Measurements from ENCODE around the gene GRK6. TPM values are rescaled to one million over a fixed set of nuclear protein-coding genes. Genes with fewer than 3 reads are reported as not detected.
A peak's percentile ranks its signal among the peaks of the same experiment; 100 is the strongest.

Gene GRK6
- total RNA-seq, 1 experiment from 2014 or later: 75.2 TPM

DNA sequence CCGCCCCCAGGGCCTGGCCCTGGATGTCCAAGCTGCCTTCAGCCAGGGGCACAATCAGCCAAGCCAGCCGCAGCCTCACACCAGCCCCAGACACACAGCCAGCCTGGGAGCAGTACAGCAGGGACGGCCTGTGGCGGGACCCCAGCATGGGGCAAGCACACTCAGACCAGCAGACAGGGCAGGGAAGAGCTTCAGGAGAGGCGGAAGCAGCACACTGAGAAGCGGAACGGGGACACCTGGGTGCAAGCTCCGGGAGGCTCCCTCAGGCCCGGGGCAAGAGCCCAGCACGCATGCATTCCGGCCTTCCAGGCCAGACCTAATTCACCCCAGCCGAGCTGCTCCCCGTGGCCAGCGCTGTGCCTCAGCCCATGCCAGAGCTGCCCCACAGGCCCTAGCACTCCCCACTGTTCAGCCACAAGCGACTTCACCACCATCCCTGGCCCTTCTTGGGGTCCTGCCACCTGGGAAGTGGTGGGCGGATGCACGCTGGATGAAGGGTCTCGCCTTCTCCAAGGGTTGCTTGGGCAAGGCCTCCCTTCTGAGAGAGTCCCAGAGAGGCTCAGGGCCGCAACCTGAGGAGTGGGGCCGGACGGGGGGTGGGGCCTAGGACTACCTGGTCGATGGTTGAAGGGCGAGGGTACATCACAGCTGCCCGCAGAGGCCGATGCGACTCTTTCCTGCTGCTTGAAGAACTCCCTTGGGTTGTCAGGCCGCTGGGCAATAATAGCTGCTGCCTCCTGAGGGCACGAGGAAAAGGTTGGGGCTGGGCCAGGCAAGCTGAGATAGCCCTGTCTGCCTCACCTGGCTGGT, 33.5 kb downstream of the GRK6 start:
- no peaks in the 10 kb centered on the region; the same call in 1 of the 2 replicates for H3K27me3 Mint-ChIP-seq (ENCODE audit: low read depth)
- Histone ChIP-seq H4K5ac (ENCODE audit: insufficient read length, low read depth, low read length) (no peak overlapping the region), H2BK20ac (ENCODE audit: low read depth, low read length, poor library complexity, severe bottlenecking) (no peak overlapping the region), H2BK5ac (ENCODE audit: insufficient read length, low read length) (no peak overlapping the region), H3K9ac (ENCODE audit: extremely low read depth, insufficient read length, low read length) (no peak overlapping the region), H4K20me1 (ENCODE audit: control insufficient read depth, insufficient read depth, insufficient read length) (no peaks in the 10 kb centered on the region), H3K14ac (ENCODE audit: insufficient read depth, low read length) (no peak overlapping the region), H2AK5ac (ENCODE audit: insufficient read length, low read length) (no peak overlapping the region), H3K23ac (ENCODE audit: insufficient read length, low read depth, low read length) (no peak overlapping the region), H3K9me3 (ENCODE audit: control insufficient read depth, low read depth, low read length) (no peaks in the 10 kb centered on the region), H3K4me2 (ENCODE audit: insufficient read depth, insufficient read length, low read length) (no peak overlapping the region), H3K56ac (ENCODE audit: insufficient read length, low read depth, low read length) (no peak overlapping the region), H3K23me2 (ENCODE audit: insufficient read length, low read depth, low read length, poor library complexity, severe bottlenecking) (peaks cover 6% of the 10 kb centered on the region), H2BK12ac (ENCODE audit: insufficient read length, low read depth, low read length) (no peak overlapping the region), H2AFZ (ENCODE audit: low read length) (no peak overlapping the region), H3T11ph (ENCODE audit: low read length) (no peak overlapping the region), H3K79me1 (ENCODE audit: insufficient read depth, low read depth, low read length, poor library complexity, severe bottlenecking) (no peaks in the 10 kb centered on the region), H2BK15ac (ENCODE audit: low read depth, low read length) (no peak overlapping the region), H3K4me1 (ENCODE audit: insufficient read depth, low read length) (no peaks in the 10 kb centered on the region), H3K27ac (ENCODE audit: insufficient read length, low read depth, low read length) (no peak overlapping the region), H4K8ac (replicated peaks; ENCODE audit: insufficient read length, low read depth, low read length) (no peak overlapping the region), H3K4ac (ENCODE audit: low read depth, low read length) (no peak overlapping the region), H4K91ac (ENCODE audit: insufficient read length, low read depth, low read length) (no peak overlapping the region), H2BK120ac (ENCODE audit: low read depth, low read length, poor library complexity, severe bottlenecking) (no peak overlapping the region), H3K79me2 (ENCODE audit: insufficient read depth, low read length) (no peaks in the 10 kb centered on the region), H3K18ac (ENCODE audit: insufficient read length, low read depth, low read length) (no peak overlapping the region), H3K27me3 (ENCODE audit: insufficient read depth, low read length) (no peaks in the 10 kb centered on the region)
- H3K9me3 Mint-ChIP-seq: no peaks in the 10 kb centered on the region; a peak in 1 of 5 replicates
- no CpG with 5 or more reads among the region's 28 CpGs for WGBS (ENCODE audit: extremely low coverage, insufficient read length, low lambda C conversion rate)
- peaks cover 6 to 11% of the 10 kb centered on the region in 2 experiments for H3K4me1 Mint-ChIP-seq
- TF ChIP-seq, protein P1, sequence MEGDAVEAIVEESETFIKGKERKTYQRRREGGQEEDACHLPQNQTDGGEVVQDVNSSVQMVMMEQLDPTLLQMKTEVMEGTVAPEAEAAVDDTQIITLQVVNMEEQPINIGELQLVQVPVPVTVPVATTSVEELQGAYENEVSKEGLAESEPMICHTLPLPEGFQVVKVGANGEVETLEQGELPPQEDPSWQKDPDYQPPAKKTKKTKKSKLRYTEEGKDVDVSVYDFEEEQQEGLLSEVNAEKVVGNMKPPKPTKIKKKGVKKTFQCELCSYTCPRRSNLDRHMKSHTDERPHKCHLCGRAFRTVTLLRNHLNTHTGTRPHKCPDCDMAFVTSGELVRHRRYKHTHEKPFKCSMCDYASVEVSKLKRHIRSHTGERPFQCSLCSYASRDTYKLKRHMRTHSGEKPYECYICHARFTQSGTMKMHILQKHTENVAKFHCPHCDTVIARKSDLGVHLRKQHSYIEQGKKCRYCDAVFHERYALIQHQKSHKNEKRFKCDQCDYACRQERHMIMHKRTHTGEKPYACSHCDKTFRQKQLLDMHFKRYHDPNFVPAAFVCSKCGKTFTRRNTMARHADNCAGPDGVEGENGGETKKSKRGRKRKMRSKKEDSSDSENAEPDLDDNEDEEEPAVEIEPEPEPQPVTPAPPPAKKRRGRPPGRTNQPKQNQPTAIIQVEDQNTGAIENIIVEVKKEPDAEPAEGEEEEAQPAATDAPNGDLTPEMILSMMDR (conservative IDR thresholded peaks at IDR 0.05): no peak
- DNase-seq: no peak
- H3K36me3 Mint-ChIP-seq (ENCODE audit: insufficient read depth in 1 of 3, low read depth in 3 of 3): peaks cover 37 to 64% (median 63%) of the 10 kb centered on the region in 3 experiments
- H3K27ac Mint-ChIP-seq: peak overlapping the region in 1 of 3 experiments; percentile 89; a peak in 2 of 7 replicates
- H3K4me3 Mint-ChIP-seq: no peak overlapping the region
